ENCODE results near the gene BHLHE40. TPM values are rescaled to one million over a fixed set of nuclear protein-coding genes. Genes with fewer than 3 reads are reported as not detected.

BHLHE40 gene
- total RNA-seq, 1 donor from 2014 or later: 347 TPM

DNA sequence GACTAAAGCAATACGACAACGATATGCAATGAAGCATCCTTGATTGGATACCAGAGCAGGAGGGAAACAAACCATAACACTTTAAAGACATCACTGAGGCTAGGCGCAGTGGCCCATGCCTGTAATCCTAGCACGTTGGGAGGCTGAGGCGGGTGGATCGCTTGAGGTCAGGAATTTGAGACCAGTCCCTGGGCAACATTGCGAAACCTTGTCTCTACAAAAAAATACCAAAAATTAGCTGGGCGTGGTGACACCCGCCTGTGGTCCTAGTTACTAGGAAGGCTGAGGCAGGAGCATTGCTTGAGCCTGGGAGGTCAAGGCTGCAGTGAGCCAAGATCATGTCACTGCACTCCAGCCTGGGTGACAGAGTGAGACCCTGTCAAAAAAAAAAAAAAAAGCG, 33.9 kb upstream of the BHLHE40 start:
- Histone ChIP-seq H3K27me3 (no peaks in the 10 kb centered on the region), H3K27ac (no peak overlapping the region), H3K4me3 (no peak overlapping the region), H3K9me3 (no peaks in the 10 kb centered on the region), H3K36me3 (no peaks in the 10 kb centered on the region), H3K4me1 (peaks cover 12% of the 10 kb centered on the region)
- no peak for DNase-seq (ENCODE audit: extremely low spot score in 2 of 2)
- TF ChIP-seq, protein P1, sequence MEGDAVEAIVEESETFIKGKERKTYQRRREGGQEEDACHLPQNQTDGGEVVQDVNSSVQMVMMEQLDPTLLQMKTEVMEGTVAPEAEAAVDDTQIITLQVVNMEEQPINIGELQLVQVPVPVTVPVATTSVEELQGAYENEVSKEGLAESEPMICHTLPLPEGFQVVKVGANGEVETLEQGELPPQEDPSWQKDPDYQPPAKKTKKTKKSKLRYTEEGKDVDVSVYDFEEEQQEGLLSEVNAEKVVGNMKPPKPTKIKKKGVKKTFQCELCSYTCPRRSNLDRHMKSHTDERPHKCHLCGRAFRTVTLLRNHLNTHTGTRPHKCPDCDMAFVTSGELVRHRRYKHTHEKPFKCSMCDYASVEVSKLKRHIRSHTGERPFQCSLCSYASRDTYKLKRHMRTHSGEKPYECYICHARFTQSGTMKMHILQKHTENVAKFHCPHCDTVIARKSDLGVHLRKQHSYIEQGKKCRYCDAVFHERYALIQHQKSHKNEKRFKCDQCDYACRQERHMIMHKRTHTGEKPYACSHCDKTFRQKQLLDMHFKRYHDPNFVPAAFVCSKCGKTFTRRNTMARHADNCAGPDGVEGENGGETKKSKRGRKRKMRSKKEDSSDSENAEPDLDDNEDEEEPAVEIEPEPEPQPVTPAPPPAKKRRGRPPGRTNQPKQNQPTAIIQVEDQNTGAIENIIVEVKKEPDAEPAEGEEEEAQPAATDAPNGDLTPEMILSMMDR (IDR thresholded peaks at IDR 0.05): no peak
- TF ChIP-seq POLR2AphosphoS5 (IDR thresholded peaks at IDR 0.05; ENCODE audit: insufficient read depth in 1 of 2, low read depth in 1 of 2) (no peak), POLR2A (IDR thresholded peaks at IDR 0.05) (no peak)
- intact Hi-C loops (cut with DNase I): no loop called here

DNA sequence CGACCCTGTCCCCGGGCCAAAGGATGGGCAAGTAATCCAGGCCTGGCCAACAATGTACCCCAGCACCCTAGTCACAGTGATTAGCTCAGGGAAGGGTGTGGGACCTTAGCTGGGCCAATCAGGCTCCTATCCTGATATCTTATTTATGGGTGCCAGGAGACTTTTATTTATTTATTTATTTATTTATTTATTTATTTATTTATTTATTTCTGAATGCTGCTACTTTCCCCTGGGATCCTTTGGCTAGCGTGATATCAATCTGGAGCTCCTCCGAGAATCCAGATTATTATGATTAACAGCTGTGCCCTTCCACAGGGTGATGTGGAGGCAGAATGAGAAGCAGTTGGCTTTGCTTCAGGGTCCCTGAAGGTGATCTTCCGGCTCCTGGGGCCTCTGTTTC, 32.2 kb upstream of the BHLHE40 start:
- Histone ChIP-seq H3K9me3 (no peaks in the 10 kb centered on the region), H3K27ac (no peak overlapping the region), H3K27me3 (no peaks in the 10 kb centered on the region), H3K36me3 (no peaks in the 10 kb centered on the region), H3K4me1 (peaks cover 12% of the 10 kb centered on the region), H3K4me3 (no peak overlapping the region)
- intact Hi-C loops (cut with DNase I): no loop called here
- no peak for DNase-seq (ENCODE audit: extremely low spot score in 2 of 2)
- TF ChIP-seq POLR2AphosphoS5 (IDR thresholded peaks at IDR 0.05; ENCODE audit: insufficient read depth in 1 of 2, low read depth in 1 of 2): no peak
- no peak for TF ChIP-seq POLR2A (IDR thresholded peaks at IDR 0.05)
- TF ChIP-seq, protein P1 (IDR thresholded peaks at IDR 0.05): no peak

DNA sequence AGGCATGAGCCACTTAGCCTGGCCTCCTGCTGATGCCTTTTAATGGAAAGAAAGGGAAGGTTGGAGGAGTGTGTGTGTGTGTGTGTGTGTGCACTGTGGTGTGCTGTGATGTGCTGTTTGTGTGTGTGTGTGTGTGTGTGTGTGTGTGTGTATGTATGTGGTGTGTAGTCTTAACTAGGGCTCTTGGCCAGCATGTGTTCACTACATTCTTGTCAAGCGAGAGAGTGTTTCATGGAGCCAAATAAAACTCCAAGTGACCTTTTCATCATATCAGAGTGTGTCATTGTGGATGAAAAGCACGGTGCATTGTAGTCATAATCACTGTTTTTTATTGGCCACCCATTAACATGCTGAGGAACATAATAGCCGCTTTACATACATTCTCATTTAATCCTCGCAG, 30.8 kb upstream of the BHLHE40 start:
- Histone ChIP-seq H3K9me3 (no peaks in the 10 kb centered on the region), H3K36me3 (no peaks in the 10 kb centered on the region), H3K4me3 (no peak overlapping the region), H3K27me3 (no peaks in the 10 kb centered on the region), H3K4me1 (peaks cover 12% of the 10 kb centered on the region), H3K27ac (no peak overlapping the region)
- intact Hi-C loops (cut with DNase I): no loop called here
- TF ChIP-seq, protein P1 (IDR thresholded peaks at IDR 0.05): no peak
- no peak for TF ChIP-seq POLR2AphosphoS5 (IDR thresholded peaks at IDR 0.05; ENCODE audit: insufficient read depth in 1 of 2, low read depth in 1 of 2)
- no peak for TF ChIP-seq POLR2A (IDR thresholded peaks at IDR 0.05)
- no peak for DNase-seq (ENCODE audit: extremely low spot score in 2 of 2)

DNA sequence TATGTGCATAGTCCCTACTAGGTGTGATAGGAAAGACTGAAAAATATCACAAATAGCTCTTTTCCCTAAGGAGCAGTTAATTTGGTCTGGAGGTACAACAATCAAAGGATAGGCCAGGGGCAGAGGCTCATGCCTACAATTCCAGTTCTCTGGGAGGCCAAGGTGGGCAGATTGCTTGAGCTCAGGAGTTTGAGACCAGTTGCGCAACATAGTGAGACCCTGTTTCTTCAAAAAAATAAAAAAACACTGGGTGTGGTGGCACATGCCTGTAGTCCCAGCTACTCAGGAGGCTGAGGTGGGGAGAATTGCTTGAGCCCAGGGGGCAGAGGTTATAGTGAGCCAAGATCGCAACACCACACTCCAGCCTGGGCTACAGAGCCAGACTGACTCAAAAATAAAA, 30.2 kb upstream of the BHLHE40 start:
- no peak for TF ChIP-seq POLR2AphosphoS5 (IDR thresholded peaks at IDR 0.05; ENCODE audit: insufficient read depth in 1 of 2, low read depth in 1 of 2)
- TF ChIP-seq POLR2A (IDR thresholded peaks at IDR 0.05): no peak
- TF ChIP-seq, protein P1 (IDR thresholded peaks at IDR 0.05): no peak
- Histone ChIP-seq H3K27me3 (no peaks in the 10 kb centered on the region), H3K9me3 (no peaks in the 10 kb centered on the region), H3K27ac (no peak overlapping the region), H3K4me1 (peaks cover 12% of the 10 kb centered on the region), H3K36me3 (no peaks in the 10 kb centered on the region), H3K4me3 (no peak overlapping the region)
- no peak for DNase-seq (ENCODE audit: extremely low spot score in 2 of 2)
- intact Hi-C loops (cut with DNase I): no loop called here

DNA sequence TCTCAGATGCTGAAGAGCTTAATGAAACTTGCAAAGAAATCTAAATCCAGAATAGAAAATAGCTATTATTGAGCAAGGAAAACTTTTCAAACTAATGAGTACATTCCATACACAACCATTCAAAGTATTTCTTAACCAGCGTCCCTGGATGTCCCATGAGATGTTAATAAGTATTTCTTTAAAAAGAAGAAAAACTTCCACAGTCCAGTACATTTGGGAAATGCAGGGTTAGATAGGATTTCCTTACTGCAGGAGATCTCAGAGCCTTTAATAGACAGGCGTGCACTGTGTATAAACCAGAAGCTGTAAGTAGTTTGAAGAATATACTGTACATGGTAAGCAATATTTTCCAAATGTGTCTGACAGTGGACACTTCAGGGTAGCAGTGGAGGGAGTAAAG, 29.6 kb upstream of the BHLHE40 start:
- no peak for TF ChIP-seq POLR2AphosphoS5 (IDR thresholded peaks at IDR 0.05; ENCODE audit: insufficient read depth in 1 of 2, low read depth in 1 of 2)
- TF ChIP-seq, protein P1 (IDR thresholded peaks at IDR 0.05): no peak
- TF ChIP-seq POLR2A (IDR thresholded peaks at IDR 0.05): no peak
- H3K27me3 ChIP-seq: no peaks in the 10 kb centered on the region
- peaks cover 12% of the 10 kb centered on the region for H3K4me1 ChIP-seq
- H3K4me3 ChIP-seq: no peak overlapping the region
- no peak overlapping the region for H3K27ac ChIP-seq
- no peaks in the 10 kb centered on the region for H3K9me3 ChIP-seq
- no peaks in the 10 kb centered on the region for H3K36me3 ChIP-seq
- DNase-seq (ENCODE audit: extremely low spot score in 2 of 2): no peak
- intact Hi-C loops (cut with DNase I): no loop called here
